ENCODE measurements around the gene ACAA2. TPM values are rescaled to one million over a fixed set of nuclear protein-coding genes. Genes with fewer than 3 reads are reported as not detected.

The ACAA2 gene
- polyA plus RNA-seq, 3 donors = 20.8 to 109 (median 97.6) TPM

GRCh38 chr18:49859725-49860124 lies 46.4 kb upstream of the ACAA2 start:
- Mint-ChIP-seq H3K27me3 (ENCODE audit: low read depth in 3 of 3) (peaks cover 0 to 3% (median 0%) of the 10 kb centered on the region in 3 donors), H3K36me3 (no peaks in the 10 kb centered on the region), H3K4me1 (no peaks in the 10 kb centered on the region), H3K27ac (no peak overlapping the region), H3K9me3 (no peaks in the 10 kb centered on the region), H3K4me3 (no peak overlapping the region)
- TF ChIP-seq CTCF (IDR thresholded peaks at IDR 0.05) = no peak
- H2AFZ ChIP-seq (ENCODE audit: insufficient read depth, low read depth, low read length, poor library complexity, severe bottlenecking) = no peak overlapping the region
- no peaks in the 10 kb centered on the region for H3K27me3 ChIP-seq (ENCODE audit: control insufficient read depth in 2 of 2, insufficient read depth in 2 of 2, low read length in 2 of 2)
- 95% methylated on average over 8 of the region's 12 CpGs for WGBS (ENCODE audit: insufficient coverage)
- no peaks in the 10 kb centered on the region for H3K9me3 ChIP-seq (replicated peaks in 1 of 2; ENCODE audit: control insufficient read depth in 1 of 2, insufficient read depth in 1 of 2, low read length in 2 of 2)
- H3K4me2 ChIP-seq (replicated peaks; ENCODE audit: extremely low read depth, low read length, poor library complexity, severe bottlenecking) = no peak overlapping the region
- no peaks in the 10 kb centered on the region for H4K20me1 ChIP-seq (ENCODE audit: insufficient read depth, low read length)
- no peak overlapping the region for H3K4me3 ChIP-seq (replicated peaks in 1 of 3; ENCODE audit: low read depth in 2 of 3, low read length in 3 of 3)
- intact Hi-C loops (cut with micrococcal nuclease) = loop anchor here in 1 of 2 donors (2.0 to 5.0 kb wide), 2 partner anchors 349 to 1182 kb away; no protein-coding TSS in a partner anchor
- H3K9ac ChIP-seq (ENCODE audit: insufficient read depth, low read length, poor library complexity, severe bottlenecking) = no peak overlapping the region
- H3K27ac ChIP-seq (ENCODE audit: low read depth in 1 of 2, low read length in 2 of 2) = no peak overlapping the region
- no peaks in the 10 kb centered on the region for H3K36me3 ChIP-seq (replicated peaks in 1 of 2; ENCODE audit: control insufficient read depth in 1 of 2, insufficient read depth in 2 of 2, low read length in 2 of 2)
- H3K79me2 ChIP-seq (ENCODE audit: insufficient read depth, low read length) = no peaks in the 10 kb centered on the region
- H3K4me1 ChIP-seq (ENCODE audit: control insufficient read depth in 1 of 2, insufficient read depth in 2 of 2, low read length in 2 of 2) = no peaks in the 10 kb centered on the region
- no peak for DNase-seq

- Histone ChIP-seq H3K27ac (ENCODE audit: low read depth in 1 of 2, low read length in 2 of 2) (no peak overlapping the region), H3K9me3 (replicated peaks in 1 of 2; ENCODE audit: control insufficient read depth in 1 of 2, insufficient read depth in 1 of 2, low read length in 2 of 2) (no peaks in the 10 kb centered on the region), H3K4me2 (replicated peaks; ENCODE audit: extremely low read depth, low read length, poor library complexity, severe bottlenecking) (no peak overlapping the region), H4K20me1 (ENCODE audit: insufficient read depth, low read length) (no peaks in the 10 kb centered on the region), H3K4me1 (ENCODE audit: control insufficient read depth in 1 of 2, insufficient read depth in 2 of 2, low read length in 2 of 2) (no peaks in the 10 kb centered on the region), H3K4me3 (replicated peaks in 1 of 3; ENCODE audit: low read depth in 2 of 3, low read length in 3 of 3) (no peak overlapping the region), H3K79me2 (ENCODE audit: insufficient read depth, low read length) (no peaks in the 10 kb centered on the region), H2AFZ (ENCODE audit: insufficient read depth, low read depth, low read length, poor library complexity, severe bottlenecking) (no peak overlapping the region), H3K27me3 (ENCODE audit: control insufficient read depth in 2 of 2, insufficient read depth in 2 of 2, low read length in 2 of 2) (no peaks in the 10 kb centered on the region), H3K9ac (ENCODE audit: insufficient read depth, low read length, poor library complexity, severe bottlenecking) (no peak overlapping the region), H3K36me3 (replicated peaks in 1 of 2; ENCODE audit: control insufficient read depth in 1 of 2, insufficient read depth in 2 of 2, low read length in 2 of 2) (no peaks in the 10 kb centered on the region)
- Mint-ChIP-seq H3K9me3 (no peaks in the 10 kb centered on the region), H3K4me3 (no peak overlapping the region), H3K27me3 (ENCODE audit: low read depth in 3 of 3) (peaks cover 0 to 3% (median 0%) of the 10 kb centered on the region in 3 donors), H3K27ac (no peak overlapping the region), H3K36me3 (no peaks in the 10 kb centered on the region), H3K4me1 (no peaks in the 10 kb centered on the region)
- no peak for DNase-seq
- intact Hi-C loops (cut with micrococcal nuclease) = loop anchor here in 1 of 2 donors (2.0 to 5.0 kb wide), 2 partner anchors 348 to 1182 kb away; no protein-coding TSS in a partner anchor
- peak; percentile 54 for TF ChIP-seq CTCF (IDR thresholded peaks at IDR 0.05)
- 11% methylated on average over 1 of the region's 6 CpGs for WGBS (ENCODE audit: insufficient coverage)
Observed at GRCh38 chr18:49859021-49859359, 45.7 kb upstream of the ACAA2 start.
